Activated CD4-positive, alpha-beta T cell treated with anti-CD3 and anti-CD28 coated beads for 48 hours (primary cell): ENCODE data around the gene ACP5.
"Not testable (repeated sequence)": the region's sequence is repeated elsewhere in the genome, so short reads cannot be mapped to it uniquely, and the experiment has no call there.

Experiments used
- DNase-seq: peaks from one replicate; pipeline ENCODE4 v3.0.0-alpha.2; 2020

ACP5 gene

GRCh38 chr19:11577451-11578257 lies at the start of gene ACP5:
Gene ACP5 (minus strand): TSS chr19:11577645. CDS start chr19:11577317, 328 bp downstream.
- DNase-seq: no peak

- DNase-seq: no peak
Measured at GRCh38 chr19:11626252-11626651, 48.8 kb upstream of the ACP5 start.

GRCh38 chr19:11624069-11624463 lies 46.6 kb upstream of the ACP5 start:
- no peak for DNase-seq

- DNase-seq: not testable (repeated sequence)
Measured at GRCh38 chr19:11622401-11622800, 45.0 kb upstream of the ACP5 start.

- no peak for DNase-seq
Measured at GRCh38 chr19:11620553-11620952, 43.1 kb upstream of the ACP5 start.

- no peak for DNase-seq
Measured at GRCh38 chr19:11617180-11618062, 40.0 kb upstream of the ACP5 start.

- DNase-seq: no peak
Measured at GRCh38 chr19:11612816-11613511, 35.5 kb upstream of the ACP5 start.

GRCh38 chr19:11611730-11612129 lies 34.3 kb upstream of the ACP5 start:
- no peak for DNase-seq

GRCh38 chr19:11606484-11606883 lies 29.0 kb upstream of the ACP5 start:
- no peak for DNase-seq

- DNase-seq: peak; percentile 27
Measured at GRCh38 chr19:11599704-11600103, 22.3 kb upstream of the ACP5 start.

GRCh38 chr19:11598746-11599145 lies 21.3 kb upstream of the ACP5 start:
- no peak for DNase-seq

GRCh38 chr19:11598103-11598483 lies 20.6 kb upstream of the ACP5 start:
- DNase-seq: no peak

- peak; percentile 99 for DNase-seq
Measured at GRCh38 chr19:11597202-11598102, 20.0 kb upstream of the ACP5 start, which contains the start of gene ZNF627. Gene ZNF627 (plus strand): TSS chr19:11597483. CDS start chr19:11597628, 145 bp downstream.

- no peak for DNase-seq
Measured at GRCh38 chr19:11596156-11596555, 18.7 kb upstream of the ACP5 start.

- DNase-seq: no peak
Measured at GRCh38 chr19:11594084-11594483, 16.6 kb upstream of the ACP5 start.

GRCh38 chr19:11587975-11588631 lies 10.7 kb upstream of the ACP5 start:
- no peak for DNase-seq

- DNase-seq: peak; percentile 87
Measured at GRCh38 chr19:11587302-11587974, 10.0 kb upstream of the ACP5 start.

GRCh38 chr19:11586331-11586730 lies 8.9 kb upstream of the ACP5 start:
- DNase-seq: no peak

- DNase-seq: peak; percentile 71
Measured at GRCh38 chr19:11581740-11582139, 4.3 kb upstream of the ACP5 start.

- no peak for DNase-seq
Measured at GRCh38 chr19:11580116-11580515, 2.7 kb upstream of the ACP5 start.
